Neural cell (in vitro differentiated cells): Measurements from ENCODE around the gene RIMS4.

Source experiments
- CTCF ChIP-seq: fragments of 450-650 bp; IDR thresholded peaks from 2 replicates; pipeline ENCODE4 v1.5.1; 2014; ENCODE audit warnings: antibody characterized with exemption, mild to moderate bottlenecking, moderate library complexity; ENCODE audit not compliant: poor library complexity, severe bottlenecking
- EP300 ChIP-seq: fragments of 450-650 bp; conservative IDR thresholded peaks from 2 replicates; pipeline ENCODE4 v1.6.1; 2014; ENCODE audit warnings: antibody characterized with exemption, mild to moderate bottlenecking, moderate library complexity; ENCODE audit not compliant: poor library complexity, severe bottlenecking
- POLR2AphosphoS5 ChIP-seq: IDR thresholded peaks from 2 replicates; pipeline ENCODE4 v1.6.1; 2012
- REST ChIP-seq: IDR thresholded peaks from 2 replicates; pipeline ENCODE4 v1.6.1; 2012; ENCODE audit warnings: borderline replicate concordance
- TAF1 ChIP-seq: IDR thresholded peaks from 2 replicates; pipeline ENCODE4 v1.6.1; 2012; ENCODE audit warnings: low read depth

- TF ChIP-seq POLR2AphosphoS5 (no peak), EP300 (no peak), CTCF (no peak), REST (no peak), TAF1 (no peak)
These were observed 10.7 kb downstream of the RIMS4 start for GRCh38 chr20:44799691-44800090.
